ENCODE data around the gene SLC40A1. TPM values are rescaled to one million over a fixed set of nuclear protein-coding genes. Genes with fewer than 3 reads are reported as not detected.
A peak's percentile ranks its signal among the peaks of the same experiment; 100 is the strongest.

SLC40A1 gene
- total and polyA plus RNA-seq, 2 of the 13 experiments (the other 11 are each of a cell fraction or from before 2014, with no cell fraction given) = 10.6 to 24.9 TPM

GRCh38 chr2:189552991-189553404, 27.6 kb downstream of the SLC40A1 start (continued):
- TF ChIP-seq THAP11 (CRISPR knock-in tag; IDR thresholded peaks at IDR 0.05) (0 out of 2 replicates have a peak, but pooled peaks have one; percentile 24), HOXA5 (CRISPR knock-in tag; IDR thresholded peaks at IDR 0.05) (peak; percentile 77; the same call in 1 of the 2 replicates), TBX3 (IDR thresholded peaks at IDR 0.05; ENCODE audit: borderline replicate concordance) (peak; percentile 95), TCF7 (IDR thresholded peaks at IDR 0.05; ENCODE audit: low read depth) (peak; percentile 85), BCLAF1 (IDR thresholded peaks at IDR 0.05) (no peak), TP53 (CRISPR knock-in tag; conservative IDR thresholded peaks at IDR 0.05) (no peak), DRAP1 (CRISPR knock-in tag; IDR thresholded peaks at IDR 0.05) (no peak), ZNF383 (CRISPR knock-in tag; IDR thresholded peaks at IDR 0.05; ENCODE audit: borderline replicate concordance) (no peak), CEBPG (CRISPR knock-in tag; IDR thresholded peaks at IDR 0.05) (peak; percentile 45; the same call in 1 of the 2 replicates), GABPA (IDR thresholded peaks at IDR 0.05; ENCODE audit: low read depth, low read length) (no peak), GABPA (CRISPR knock-in tag; IDR thresholded peaks at IDR 0.05; ENCODE audit: low read depth) (0 out of 2 replicates have a peak, but pooled peaks have one; percentile 26), ARID3A (IDR thresholded peaks at IDR 0.05; ENCODE audit: low read depth, low read length) (peak; percentile 80), KLF11 (CRISPR knock-in tag; IDR thresholded peaks at IDR 0.05) (peak; percentile 44; the same call in 1 of the 2 replicates), SALL2 (CRISPR knock-in tag; IDR thresholded peaks at IDR 0.05) (no peak), TFE3 (CRISPR knock-in tag; IDR thresholded peaks at IDR 0.05) (peak; percentile 51; the same call in 1 of the 2 replicates), ZFP36L2 (CRISPR knock-in tag; IDR thresholded peaks at IDR 0.05) (no peak), HNF4A (CRISPR knock-in tag; IDR thresholded peaks at IDR 0.05) (peak; percentile 46), HNF1A (IDR thresholded peaks at IDR 0.05; ENCODE audit: low read depth) (0 out of 2 replicates have a peak, but pooled peaks have one; percentile 24), HNF1A (CRISPR knock-in tag; IDR thresholded peaks at IDR 0.05; ENCODE audit: borderline replicate concordance) (no peak), MNT (IDR thresholded peaks at IDR 0.05) (peak; percentile 33; the same call in 1 of the 2 replicates)
